HepG2 (cell line): ENCODE data around the gene PRR14. TPM values are rescaled to one million over a fixed set of nuclear protein-coding genes. Genes with fewer than 3 reads are reported as not detected.
A peak's percentile ranks its signal among the peaks of the same experiment; 100 is the strongest.

Source experiments
- AGO1 ChIP-seq: fragments of 200-400 bp; formaldehyde crosslinking; IDR thresholded peaks from 2 replicates; pipeline ENCODE4 v1.6.1; 2017; ENCODE audit warnings: mild to moderate bottlenecking, low read depth, low read length, moderate library complexity; ENCODE audit not compliant: poor library complexity, severe bottlenecking
- CBX5 ChIP-seq: sonication (generic); formaldehyde crosslinking; IDR thresholded peaks from 2 replicates; pipeline ENCODE4 v1.4.0; 2020; ENCODE audit warnings: missing genetic modification reagents, borderline replicate concordance
- EED ChIP-seq: sonication (generic); formaldehyde crosslinking; IDR thresholded peaks from 2 replicates; pipeline ENCODE4 v1.5.0; 2020; ENCODE audit warnings: mild to moderate bottlenecking, missing genetic modification reagents
- FOXK1 ChIP-seq: sonication (generic); formaldehyde crosslinking; IDR thresholded peaks from 2 replicates; pipeline ENCODE4 v1.4.0; 2020; ENCODE audit warnings: low read depth, missing genetic modification reagents, borderline replicate concordance
- GATAD1 ChIP-seq: IDR thresholded peaks from 2 replicates; pipeline ENCODE4 v1.6.1; 2016; ENCODE audit warnings: missing genetic modification reagents, missing compliant biosample characterization
- HES4 ChIP-seq: sonication (generic); formaldehyde crosslinking; IDR thresholded peaks from 2 replicates; pipeline ENCODE4 v1.9.0; 2021; ENCODE audit warnings: mild to moderate bottlenecking, missing genetic modification reagents, borderline replicate concordance
- HIVEP1 ChIP-seq: sonication (generic); formaldehyde crosslinking; IDR thresholded peaks from 2 replicates; pipeline ENCODE4 v1.4.0; 2020; ENCODE audit warnings: mild to moderate bottlenecking, missing genetic modification reagents
- PHF5A ChIP-seq: IDR thresholded peaks from one replicate; pipeline ENCODE4 v1.6.1; 2018; ENCODE audit warnings: low read depth, missing genetic modification reagents; ENCODE audit not compliant: unreplicated experiment
- PHF8 ChIP-seq: sonication (generic); formaldehyde crosslinking; IDR thresholded peaks from 2 replicates; pipeline ENCODE4 v1.5.0; 2020; ENCODE audit warnings: missing genetic modification reagents
- RFXAP ChIP-seq: sonication (generic); formaldehyde crosslinking; IDR thresholded peaks from 2 replicates; pipeline ENCODE4 v1.4.0; 2020; ENCODE audit warnings: missing genetic modification reagents, borderline replicate concordance
- SKI ChIP-seq: fragments of 450-650 bp; IDR thresholded peaks from one replicate; pipeline ENCODE4 v1.6.1; 2018; ENCODE audit warnings: mild to moderate bottlenecking; ENCODE audit not compliant: partially characterized antibody
- SMAD3 ChIP-seq: sonication (generic); formaldehyde crosslinking; IDR thresholded peaks from 2 replicates; pipeline ENCODE4 v1.4.0; 2020; ENCODE audit warnings: missing genetic modification reagents
- TAF1 ChIP-seq: sonication (generic); formaldehyde crosslinking; IDR thresholded peaks from 2 replicates; pipeline ENCODE4 v1.4.0; 2020; ENCODE audit warnings: missing genetic modification reagents
- ZFP90 ChIP-seq: sonication (generic); formaldehyde crosslinking; IDR thresholded peaks from 2 replicates; pipeline ENCODE4 v1.8.0; 2022; ENCODE audit warnings: missing genetic modification reagents, mild to moderate bottlenecking, inconsistent platforms, borderline replicate concordance
- ZNF326 ChIP-seq: sonication (generic); formaldehyde crosslinking; IDR thresholded peaks from 2 replicates; pipeline ENCODE4 v1.4.0; 2020; ENCODE audit warnings: missing genetic modification reagents, borderline replicate concordance
- ZNF569 ChIP-seq: sonication (generic); formaldehyde crosslinking; IDR thresholded peaks from 2 replicates; pipeline ENCODE4 v1.5.0; 2020; ENCODE audit warnings: mild to moderate bottlenecking, missing genetic modification reagents, moderate library complexity, borderline replicate concordance
- ZNF747 ChIP-seq: sonication (generic); formaldehyde crosslinking; IDR thresholded peaks from 2 replicates; pipeline ENCODE4 v1.8.1; 2023; ENCODE audit warnings: missing genetic modification reagents, mild to moderate bottlenecking, borderline replicate concordance
- ZNF883 ChIP-seq: sonication (generic); formaldehyde crosslinking; IDR thresholded peaks from 2 replicates; pipeline ENCODE4 v1.5.1; 2020; ENCODE audit warnings: mild to moderate bottlenecking, missing genetic modification reagents; ENCODE audit errors: not compliant biosample characterization
- polyA plus RNA-seq, 8 experiments: library from polyadenylated mRNA; depleted of rRNA in 3 of 8; stranded (reverse) in 7 of 8; unstranded in 1 of 8; fragments of >200 nt; fragmentation: Illumina TruSeq in 4 of 8; extraction: Trizol in 4 of 8; gene quantifications; 2 replicates each; pipeline versions ENCODE4 v1.2.1 to v1.2.3, GENCODE V29; 2011 to 2016; ENCODE audit warnings: low read depth in 4 of 8, missing spikeins in 1 of 8, mixed read lengths in 1 of 8; ENCODE audit not compliant: insufficient read depth in 1 of 8
- total RNA-seq, 5 experiments: library from RNA; depleted of rRNA; stranded (reverse); fragments of >200 nt; fragmentation: Illumina TruSeq; extraction: Trizol; gene quantifications; 2 replicates each; pipeline ENCODE4 v1.2.3, GENCODE V29; 2016; ENCODE audit warnings: low read depth in 1 of 5
- TF ChIP-seq, protein P1 (sequence below): sonication (generic); formaldehyde crosslinking; IDR thresholded peaks from 2 replicates; pipeline ENCODE4 v1.4.0; 2020; ENCODE audit warnings: missing genetic modification reagents, borderline replicate concordance
- TF ChIP-seq, protein P2 (sequence below): sonication (generic); formaldehyde crosslinking; IDR thresholded peaks from 2 replicates; pipeline ENCODE4 v1.4.0; 2020; ENCODE audit warnings: mild to moderate bottlenecking, missing genetic modification reagents, borderline replicate concordance
- TF ChIP-seq, protein P3 (sequence below): sonication (generic); formaldehyde crosslinking; IDR thresholded peaks from 2 replicates; pipeline ENCODE4 v1.4.0; 2020; ENCODE audit warnings: missing genetic modification reagents

Gene PRR14
- total and polyA plus RNA-seq, 2 of the 13 experiments (the other 11 are each of a cell fraction or from before 2014, with no cell fraction given) = 8.4 to 11.0 TPM

DNA sequence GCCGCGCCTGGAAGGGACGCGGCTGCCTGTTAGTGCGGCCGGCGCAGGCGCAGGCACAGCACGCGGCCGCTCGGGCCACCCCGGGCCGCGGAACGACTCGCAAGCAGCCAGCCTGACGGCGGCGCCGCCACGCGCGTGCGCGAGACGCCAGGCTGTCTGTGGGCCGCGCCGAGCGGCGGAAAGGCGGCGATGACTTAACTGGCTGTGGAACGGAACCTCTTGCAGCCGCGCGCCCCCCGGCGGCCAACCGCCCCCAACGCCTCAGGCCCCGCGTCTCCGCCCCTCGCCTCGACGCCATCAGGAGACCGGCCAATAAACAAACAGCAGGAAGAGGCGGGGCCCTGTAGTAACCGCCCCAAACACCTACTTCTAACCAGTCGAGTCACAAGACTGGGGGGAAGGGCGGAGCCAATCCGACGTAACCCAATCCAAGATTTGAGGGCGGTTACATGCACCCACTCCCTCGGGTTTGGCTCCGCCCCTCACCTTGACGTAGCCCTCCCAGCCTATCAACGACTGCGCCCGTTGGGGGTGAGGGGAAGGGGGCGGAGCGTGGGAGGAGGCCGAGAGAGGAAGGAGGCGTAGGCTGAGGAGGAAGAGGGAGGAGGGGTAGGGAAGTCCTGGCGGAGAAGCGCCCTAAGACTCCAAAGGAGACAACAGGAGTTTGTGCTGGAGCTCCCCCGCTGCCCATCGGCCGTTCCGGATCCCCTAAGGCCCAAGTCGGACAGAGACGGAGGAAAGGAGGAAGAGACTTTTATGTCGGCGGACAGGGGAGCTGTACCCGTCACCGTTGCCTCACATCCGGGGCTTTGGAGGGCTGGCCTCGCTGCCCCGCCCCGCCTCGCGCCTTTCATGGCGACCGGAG, 7.3 kb downstream of the PRR14 start, which contains the start of gene FBRS (continued):
- TF ChIP-seq PHF5A = peak; percentile 16
- 0 out of 2 replicates have a peak, but pooled peaks have one; percentile 8 for TF ChIP-seq ZNF326
- TF ChIP-seq, protein P1, sequence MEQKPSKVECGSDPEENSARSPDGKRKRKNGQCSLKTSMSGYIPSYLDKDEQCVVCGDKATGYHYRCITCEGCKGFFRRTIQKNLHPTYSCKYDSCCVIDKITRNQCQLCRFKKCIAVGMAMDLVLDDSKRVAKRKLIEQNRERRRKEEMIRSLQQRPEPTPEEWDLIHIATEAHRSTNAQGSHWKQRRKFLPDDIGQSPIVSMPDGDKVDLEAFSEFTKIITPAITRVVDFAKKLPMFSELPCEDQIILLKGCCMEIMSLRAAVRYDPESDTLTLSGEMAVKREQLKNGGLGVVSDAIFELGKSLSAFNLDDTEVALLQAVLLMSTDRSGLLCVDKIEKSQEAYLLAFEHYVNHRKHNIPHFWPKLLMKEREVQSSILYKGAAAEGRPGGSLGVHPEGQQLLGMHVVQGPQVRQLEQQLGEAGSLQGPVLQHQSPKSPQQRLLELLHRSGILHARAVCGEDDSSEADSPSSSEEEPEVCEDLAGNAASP = peak; percentile 61
- peak; percentile 55; the same call in 1 of the 2 replicates for TF ChIP-seq PHF8 (CRISPR knock-in tag)
- no peak; the same call in 1 of the 2 replicates for TF ChIP-seq ZNF747 (CRISPR knock-in tag)
- TF ChIP-seq SMAD3 = peak; percentile 8; the same call in 1 of the 2 replicates
- TF ChIP-seq SKI = peak; percentile 100
- TF ChIP-seq FOXK1 (CRISPR knock-in tag) = peak; percentile 87; the same call in 1 of the 2 replicates
- peak; percentile 71 for TF ChIP-seq HIVEP1 (CRISPR knock-in tag)
- TF ChIP-seq AGO1 = peak; percentile 86
- 0 out of 2 replicates have a peak, but pooled peaks have one; percentile 19 for TF ChIP-seq EED (CRISPR knock-in tag)
- TF ChIP-seq ZNF569 (CRISPR knock-in tag) = no peak
- peak; percentile 19; the same call in 1 of the 2 replicates for TF ChIP-seq ZFP90 (CRISPR knock-in tag)
- TF ChIP-seq, protein P2, sequence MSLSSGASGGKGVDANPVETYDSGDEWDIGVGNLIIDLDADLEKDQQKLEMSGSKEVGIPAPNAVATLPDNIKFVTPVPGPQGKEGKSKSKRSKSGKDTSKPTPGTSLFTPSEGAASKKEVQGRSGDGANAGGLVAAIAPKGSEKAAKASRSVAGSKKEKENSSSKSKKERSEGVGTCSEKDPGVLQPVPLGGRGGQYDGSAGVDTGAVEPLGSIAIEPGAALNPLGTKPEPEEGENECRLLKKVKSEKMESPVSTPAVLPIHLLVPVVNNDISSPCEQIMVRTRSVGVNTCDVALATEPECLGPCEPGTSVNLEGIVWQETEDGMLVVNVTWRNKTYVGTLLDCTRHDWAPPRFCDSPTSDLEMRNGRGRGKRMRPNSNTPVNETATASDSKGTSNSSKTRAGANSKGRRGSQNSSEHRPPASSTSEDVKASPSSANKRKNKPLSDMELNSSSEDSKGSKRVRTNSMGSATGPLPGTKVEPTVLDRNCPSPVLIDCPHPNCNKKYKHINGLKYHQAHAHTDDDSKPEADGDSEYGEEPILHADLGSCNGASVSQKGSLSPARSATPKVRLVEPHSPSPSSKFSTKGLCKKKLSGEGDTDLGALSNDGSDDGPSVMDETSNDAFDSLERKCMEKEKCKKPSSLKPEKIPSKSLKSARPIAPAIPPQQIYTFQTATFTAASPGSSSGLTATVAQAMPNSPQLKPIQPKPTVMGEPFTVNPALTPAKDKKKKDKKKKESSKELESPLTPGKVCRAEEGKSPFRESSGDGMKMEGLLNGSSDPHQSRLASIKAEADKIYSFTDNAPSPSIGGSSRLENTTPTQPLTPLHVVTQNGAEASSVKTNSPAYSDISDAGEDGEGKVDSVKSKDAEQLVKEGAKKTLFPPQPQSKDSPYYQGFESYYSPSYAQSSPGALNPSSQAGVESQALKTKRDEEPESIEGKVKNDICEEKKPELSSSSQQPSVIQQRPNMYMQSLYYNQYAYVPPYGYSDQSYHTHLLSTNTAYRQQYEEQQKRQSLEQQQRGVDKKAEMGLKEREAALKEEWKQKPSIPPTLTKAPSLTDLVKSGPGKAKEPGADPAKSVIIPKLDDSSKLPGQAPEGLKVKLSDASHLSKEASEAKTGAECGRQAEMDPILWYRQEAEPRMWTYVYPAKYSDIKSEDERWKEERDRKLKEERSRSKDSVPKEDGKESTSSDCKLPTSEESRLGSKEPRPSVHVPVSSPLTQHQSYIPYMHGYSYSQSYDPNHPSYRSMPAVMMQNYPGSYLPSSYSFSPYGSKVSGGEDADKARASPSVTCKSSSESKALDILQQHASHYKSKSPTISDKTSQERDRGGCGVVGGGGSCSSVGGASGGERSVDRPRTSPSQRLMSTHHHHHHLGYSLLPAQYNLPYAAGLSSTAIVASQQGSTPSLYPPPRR (CRISPR knock-in tag) = peak; percentile 28; the same call in 1 of the 2 replicates
- TF ChIP-seq, protein P3, sequence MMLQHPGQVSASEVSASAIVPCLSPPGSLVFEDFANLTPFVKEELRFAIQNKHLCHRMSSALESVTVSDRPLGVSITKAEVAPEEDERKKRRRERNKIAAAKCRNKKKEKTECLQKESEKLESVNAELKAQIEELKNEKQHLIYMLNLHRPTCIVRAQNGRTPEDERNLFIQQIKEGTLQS = peak; percentile 83
- peak; percentile 76; the same call in 1 of the 2 replicates for TF ChIP-seq HES4 (CRISPR knock-in tag)
- TF ChIP-seq TAF1 (CRISPR knock-in tag) = peak; percentile 74
- peak; percentile 35 for TF ChIP-seq ZNF883
- TF ChIP-seq GATAD1 (CRISPR knock-in tag) = peak; percentile 78
- no peak for TF ChIP-seq CBX5
- 0 out of 2 replicates have a peak, but pooled peaks have one; percentile 14 for TF ChIP-seq RFXAP
